Measurements from ENCODE around the gene MICAL3. TPM values are rescaled to one million over a fixed set of nuclear protein-coding genes. Genes with fewer than 3 reads are reported as not detected.

Gene MICAL3
- total RNA-seq, 1 donor from 2014 or later = 31.2 TPM

DNA sequence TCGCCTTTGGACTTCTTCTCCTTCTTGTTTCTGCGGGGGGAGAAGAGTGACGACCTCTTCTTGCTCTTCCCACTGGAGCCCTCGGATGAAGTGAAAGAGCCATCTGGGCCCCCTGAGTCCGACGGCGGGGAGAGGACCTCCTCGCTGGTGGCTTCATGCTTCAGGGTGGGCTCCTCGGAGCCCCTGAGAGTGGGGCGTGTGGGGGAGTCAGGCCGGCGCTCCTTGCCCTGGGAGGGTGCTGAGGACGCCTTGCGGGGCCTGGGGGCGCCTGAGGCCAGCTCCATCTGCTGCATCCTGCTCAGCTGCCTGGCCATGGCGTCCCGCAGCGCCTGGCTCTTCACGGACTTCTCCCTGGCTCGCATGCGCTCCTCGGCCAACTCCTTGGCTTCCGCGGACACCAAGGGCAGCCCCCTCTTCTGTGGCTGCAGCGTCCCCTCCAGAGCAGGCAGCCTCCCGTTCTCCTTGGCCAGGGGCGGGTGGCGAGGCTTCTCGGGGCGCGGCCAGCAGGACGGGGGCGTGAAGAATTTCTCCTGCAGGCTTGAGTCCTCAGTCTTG, 206.8 kb downstream of the MICAL3 start:
- no peak overlapping the region for H3K27ac ChIP-seq
- intact Hi-C loops (cut with DNase I) = no loop called here
- H3K4me1 ChIP-seq = no peaks in the 10 kb centered on the region
- H3K27me3 ChIP-seq = no peaks in the 10 kb centered on the region
- TF ChIP-seq CTCF (IDR thresholded peaks at IDR 0.05) = no peak
- peaks cover 21% of the 10 kb centered on the region for H3K36me3 ChIP-seq
- no peak overlapping the region for H3K4me3 ChIP-seq
- no peaks in the 10 kb centered on the region for H3K9me3 ChIP-seq
- ATAC-seq = no peak
- no peak for DNase-seq

- H3K27ac ChIP-seq = no peak overlapping the region
- TF ChIP-seq CTCF (IDR thresholded peaks at IDR 0.05) = no peak
- ATAC-seq (no peak), DNase-seq (no peak)
- no peaks in the 10 kb centered on the region for H3K9me3 ChIP-seq
- no peaks in the 10 kb centered on the region for H3K4me1 ChIP-seq
- H3K4me3 ChIP-seq = no peak overlapping the region
- no peaks in the 10 kb centered on the region for H3K27me3 ChIP-seq
- peaks cover 21% of the 10 kb centered on the region for H3K36me3 ChIP-seq
- intact Hi-C loops (cut with DNase I) = no loop called here
These were observed 207.3 kb downstream of the MICAL3 start for GRCh38 chr22:17817079-17817478.

DNA sequence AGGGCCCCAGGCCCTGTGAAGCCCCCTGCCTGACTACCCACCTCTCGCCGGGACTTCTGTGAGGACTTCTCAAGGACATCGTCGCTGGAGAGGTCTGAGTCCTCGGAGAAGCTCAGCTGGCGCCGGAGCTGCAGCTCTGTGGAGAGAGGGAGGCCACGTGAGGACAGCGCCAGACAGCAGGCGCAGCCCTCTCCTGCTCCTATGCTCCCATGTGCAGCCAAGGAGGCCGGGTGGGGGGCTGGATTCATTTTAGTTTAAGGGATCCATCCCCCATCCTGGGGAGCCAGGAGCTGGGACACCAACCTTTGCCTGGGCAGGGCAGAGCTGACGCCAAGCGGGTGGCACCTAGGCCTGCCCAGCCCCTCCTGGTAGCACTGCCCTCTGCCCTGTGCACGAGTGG, 207.7 kb downstream of the MICAL3 start:
- H3K36me3 ChIP-seq = peaks cover 21% of the 10 kb centered on the region
- no peaks in the 10 kb centered on the region for H3K27me3 ChIP-seq
- intact Hi-C loops (cut with DNase I) = no loop called here
- no peak overlapping the region for H3K27ac ChIP-seq
- no peak overlapping the region for H3K4me3 ChIP-seq
- DNase-seq = no peak
- H3K9me3 ChIP-seq = no peaks in the 10 kb centered on the region
- no peaks in the 10 kb centered on the region for H3K4me1 ChIP-seq
- ATAC-seq = no peak
- no peak for TF ChIP-seq CTCF (IDR thresholded peaks at IDR 0.05)

GRCh38 chr22:17815703-17816254, 208.6 kb downstream of the MICAL3 start:
- intact Hi-C loops (cut with DNase I) = no loop called here
- Histone ChIP-seq H3K4me1 (no peaks in the 10 kb centered on the region), H3K36me3 (peaks cover 17% of the 10 kb centered on the region), H3K4me3 (no peak overlapping the region), H3K9me3 (no peaks in the 10 kb centered on the region), H3K27me3 (no peaks in the 10 kb centered on the region), H3K27ac (no peak overlapping the region)
- ATAC-seq (no peak), DNase-seq (no peak)
- no peak for TF ChIP-seq CTCF (IDR thresholded peaks at IDR 0.05)

DNA sequence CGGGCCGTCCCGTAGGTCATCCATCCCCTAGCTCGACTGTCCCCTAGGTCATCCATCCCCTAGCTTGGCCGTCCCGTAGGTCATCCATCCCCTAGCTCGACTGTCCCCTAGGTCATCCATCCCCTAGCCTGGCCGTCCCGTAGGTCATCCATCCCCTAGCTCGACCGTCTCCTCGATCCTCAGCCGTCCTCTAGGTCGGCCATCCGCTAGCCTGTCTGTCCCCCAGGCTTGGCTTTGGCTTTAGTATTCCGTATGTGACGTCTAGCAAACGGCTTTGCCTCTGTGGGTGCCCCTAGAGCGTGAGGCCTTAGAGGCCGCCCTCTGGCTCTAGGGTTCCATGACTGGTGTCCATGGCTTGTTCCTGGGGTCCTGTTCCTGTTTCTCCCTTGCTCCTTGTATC, 209.5 kb downstream of the MICAL3 start:
- Histone ChIP-seq H3K27ac (no peak overlapping the region), H3K36me3 (peaks cover 17% of the 10 kb centered on the region), H3K4me1 (no peaks in the 10 kb centered on the region), H3K9me3 (no peaks in the 10 kb centered on the region), H3K27me3 (no peaks in the 10 kb centered on the region), H3K4me3 (no peak overlapping the region)
- DNase-seq (no peak), ATAC-seq (no peak)
- no peak for TF ChIP-seq CTCF (IDR thresholded peaks at IDR 0.05)
- intact Hi-C loops (cut with DNase I) = no loop called here

- DNase-seq = no peak
- TF ChIP-seq CTCF (IDR thresholded peaks at IDR 0.05) = no peak
- no peak overlapping the region for H3K4me3 ChIP-seq
- no peaks in the 10 kb centered on the region for H3K9me3 ChIP-seq
- no peaks in the 10 kb centered on the region for H3K27me3 ChIP-seq
- no peak for ATAC-seq
- intact Hi-C loops (cut with DNase I) = no loop called here
- peaks cover 14% of the 10 kb centered on the region for H3K36me3 ChIP-seq
- H3K27ac ChIP-seq = no peak overlapping the region
- no peaks in the 10 kb centered on the region for H3K4me1 ChIP-seq
These were observed 210.3 kb downstream of the MICAL3 start for GRCh38 chr22:17814084-17814483.

Data from upper lobe of right lung (tissue), 1 donor.